ENCODE measurements around the gene SMARCD1.

SMARCD1 gene

GRCh38 chr12:50105913-50106450 is 20.8 kb downstream of the SMARCD1 start:
- peaks cover 11% of the 10 kb centered on the region for H3K36me3 ChIP-seq (ENCODE audit: insufficient read depth, insufficient read length, low read length)
- no peak overlapping the region for H3K9ac ChIP-seq (ENCODE audit: insufficient read length, low read depth)
- no peaks in the 10 kb centered on the region for H3K27me3 ChIP-seq (ENCODE audit: insufficient read depth, insufficient read length)
- no peak overlapping the region for H3K4me3 ChIP-seq (ENCODE audit: insufficient read length, low read depth)
- DNase-seq (ENCODE audit: low read depth, low spot score): no peak
- no peaks in the 10 kb centered on the region for H3K9me3 ChIP-seq (ENCODE audit: insufficient read depth, low read length)
- H3K4me1 ChIP-seq (ENCODE audit: insufficient read depth, insufficient read length): peaks cover 22% of the 10 kb centered on the region
- TF ChIP-seq ZNF274 (IDR thresholded peaks at IDR 0.05; ENCODE audit: low read depth, low read length): no peak

- Histone ChIP-seq H3K4me1 (ENCODE audit: insufficient read depth, insufficient read length) (peaks cover 24% of the 10 kb centered on the region), H3K9me3 (ENCODE audit: insufficient read depth, low read length) (no peaks in the 10 kb centered on the region), H3K27me3 (ENCODE audit: insufficient read depth, insufficient read length) (no peaks in the 10 kb centered on the region), H3K4me3 (ENCODE audit: insufficient read length, low read depth) (no peak overlapping the region), H3K9ac (ENCODE audit: insufficient read length, low read depth) (no peak overlapping the region), H3K36me3 (ENCODE audit: insufficient read depth, insufficient read length, low read length) (peaks cover 9% of the 10 kb centered on the region)
- DNase-seq (ENCODE audit: low read depth, low spot score): no peak
- TF ChIP-seq SUZ12 (IDR thresholded peaks at IDR 0.05; ENCODE audit: extremely low read depth, insufficient read depth, insufficient read length): no peak
- no peak for TF ChIP-seq YY1 (IDR thresholded peaks at IDR 0.05; ENCODE audit: insufficient read depth, insufficient read length)
- TF ChIP-seq ZNF274 (IDR thresholded peaks at IDR 0.05; ENCODE audit: low read depth, low read length): no peak
These were observed 21.8 kb downstream of the SMARCD1 start for GRCh38 chr12:50106907-50107306.

GRCh38 chr12:50107416-50108268 is 22.5 kb downstream of the SMARCD1 start:
- Histone ChIP-seq H3K27me3 (ENCODE audit: insufficient read depth, insufficient read length) (no peaks in the 10 kb centered on the region), H3K9ac (ENCODE audit: insufficient read length, low read depth) (no peak overlapping the region), H3K4me3 (ENCODE audit: insufficient read length, low read depth) (no peak overlapping the region), H3K9me3 (ENCODE audit: insufficient read depth, low read length) (no peaks in the 10 kb centered on the region), H3K36me3 (ENCODE audit: insufficient read depth, insufficient read length, low read length) (peaks cover 2% of the 10 kb centered on the region), H3K4me1 (ENCODE audit: insufficient read depth, insufficient read length) (peaks cover 24% of the 10 kb centered on the region)
- DNase-seq (ENCODE audit: low read depth, low spot score): no peak
- TF ChIP-seq YY1 (IDR thresholded peaks at IDR 0.05; ENCODE audit: insufficient read depth, insufficient read length) (no peak), ZNF274 (IDR thresholded peaks at IDR 0.05; ENCODE audit: low read depth, low read length) (no peak), SUZ12 (IDR thresholded peaks at IDR 0.05; ENCODE audit: extremely low read depth, insufficient read depth, insufficient read length) (no peak)

DNA sequence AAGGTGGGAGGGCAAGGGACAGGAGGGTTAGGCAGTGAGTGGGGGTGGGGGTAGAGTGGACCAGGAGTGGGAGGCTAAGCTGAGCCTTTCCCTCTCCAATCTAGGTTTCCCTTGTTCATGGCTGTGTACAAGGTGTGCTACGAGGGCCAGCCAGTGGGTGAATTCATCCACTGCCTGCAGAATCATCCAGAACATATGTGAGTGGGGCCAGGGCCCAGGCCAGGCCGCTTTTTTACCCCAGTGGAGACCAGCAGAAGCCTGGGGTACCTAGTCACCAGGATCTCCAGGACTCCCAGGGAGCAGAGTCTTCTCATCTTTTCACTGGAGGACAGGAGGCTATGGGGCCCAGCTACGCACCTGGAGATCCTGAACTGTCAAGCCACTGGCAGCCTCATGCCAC is 24.2 kb downstream of the SMARCD1 start:
- peaks cover 22% of the 10 kb centered on the region for H3K4me1 ChIP-seq (ENCODE audit: insufficient read depth, insufficient read length)
- H3K9ac ChIP-seq (ENCODE audit: insufficient read length, low read depth): peak overlapping the region; percentile 44
- TF ChIP-seq SUZ12 (IDR thresholded peaks at IDR 0.05; ENCODE audit: extremely low read depth, insufficient read depth, insufficient read length) (no peak), YY1 (IDR thresholded peaks at IDR 0.05; ENCODE audit: insufficient read depth, insufficient read length) (no peak), ZNF274 (IDR thresholded peaks at IDR 0.05; ENCODE audit: low read depth, low read length) (no peak)
- H3K4me3 ChIP-seq (ENCODE audit: insufficient read length, low read depth): no peak overlapping the region
- no peaks in the 10 kb centered on the region for H3K27me3 ChIP-seq (ENCODE audit: insufficient read depth, insufficient read length)
- H3K36me3 ChIP-seq (ENCODE audit: insufficient read depth, insufficient read length, low read length): no peaks in the 10 kb centered on the region
- H3K9me3 ChIP-seq (ENCODE audit: insufficient read depth, low read length): no peaks in the 10 kb centered on the region
- DNase-seq (ENCODE audit: low read depth, low spot score): no peak

- DNase-seq (ENCODE audit: low read depth, low spot score): no peak
- Histone ChIP-seq H3K27me3 (ENCODE audit: insufficient read depth, insufficient read length) (no peaks in the 10 kb centered on the region), H3K9ac (ENCODE audit: insufficient read length, low read depth) (peak overlapping the region; percentile 47), H3K4me3 (ENCODE audit: insufficient read length, low read depth) (no peak overlapping the region), H3K4me1 (ENCODE audit: insufficient read depth, insufficient read length) (peaks cover 22% of the 10 kb centered on the region), H3K9me3 (ENCODE audit: insufficient read depth, low read length) (no peaks in the 10 kb centered on the region), H3K36me3 (ENCODE audit: insufficient read depth, insufficient read length, low read length) (no peaks in the 10 kb centered on the region)
- TF ChIP-seq ZNF274 (IDR thresholded peaks at IDR 0.05; ENCODE audit: low read depth, low read length) (no peak), SUZ12 (IDR thresholded peaks at IDR 0.05; ENCODE audit: extremely low read depth, insufficient read depth, insufficient read length) (no peak), YY1 (IDR thresholded peaks at IDR 0.05; ENCODE audit: insufficient read depth, insufficient read length) (no peak)
These were observed 25.1 kb downstream of the SMARCD1 start for GRCh38 chr12:50110127-50110761.

DNA sequence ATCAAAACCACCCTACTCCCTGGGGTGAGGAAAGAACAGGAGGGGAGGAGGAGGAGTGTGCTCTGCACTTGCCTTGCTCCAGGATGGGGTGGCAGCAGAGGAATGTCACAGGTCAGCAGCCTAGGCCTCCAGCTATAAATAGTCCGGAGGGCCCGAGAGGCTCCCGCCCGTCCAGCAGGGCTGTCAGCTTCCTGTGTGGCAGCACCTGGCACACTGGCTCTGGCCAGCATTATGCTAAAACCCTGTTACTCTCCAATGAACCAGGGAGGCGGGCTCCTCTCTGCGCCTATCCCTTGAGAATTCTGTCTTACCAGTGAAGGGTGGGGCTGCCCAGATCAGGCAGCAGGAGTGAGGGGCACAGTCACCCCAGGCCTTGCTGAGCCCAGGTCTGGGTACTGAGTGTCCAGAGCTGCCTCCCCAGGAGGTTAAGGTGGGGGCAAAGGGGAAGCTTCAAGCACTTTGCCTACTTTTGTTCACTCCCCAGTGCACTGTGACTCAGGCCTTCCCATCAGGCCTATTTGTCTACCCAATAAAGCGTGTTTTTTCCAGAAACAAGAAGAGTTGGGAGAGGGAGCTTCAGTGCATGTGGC is 25.7 kb downstream of the SMARCD1 start:
- no peak for TF ChIP-seq ZNF274 (IDR thresholded peaks at IDR 0.05; ENCODE audit: low read depth, low read length)
- TF ChIP-seq YY1 (IDR thresholded peaks at IDR 0.05; ENCODE audit: insufficient read depth, insufficient read length): no peak
- TF ChIP-seq SUZ12 (IDR thresholded peaks at IDR 0.05; ENCODE audit: extremely low read depth, insufficient read depth, insufficient read length): no peak
- no peaks in the 10 kb centered on the region for H3K27me3 ChIP-seq (ENCODE audit: insufficient read depth, insufficient read length)

GRCh38 chr12:50111395-50111692 is 26.2 kb downstream of the SMARCD1 start:
- Histone ChIP-seq H3K27me3 (ENCODE audit: insufficient read depth, insufficient read length) (no peaks in the 10 kb centered on the region), H3K36me3 (ENCODE audit: insufficient read depth, insufficient read length, low read length) (peaks cover 7% of the 10 kb centered on the region), H3K4me3 (ENCODE audit: insufficient read length, low read depth) (peak overlapping the region; percentile 30), H3K4me1 (ENCODE audit: insufficient read depth, insufficient read length) (peaks cover 22% of the 10 kb centered on the region), H3K9ac (ENCODE audit: insufficient read length, low read depth) (peak overlapping the region; percentile 68), H3K9me3 (ENCODE audit: insufficient read depth, low read length) (no peaks in the 10 kb centered on the region)
- DNase-seq (ENCODE audit: low read depth, low spot score): no peak
- TF ChIP-seq ZNF274 (IDR thresholded peaks at IDR 0.05; ENCODE audit: low read depth, low read length) (no peak), SUZ12 (IDR thresholded peaks at IDR 0.05; ENCODE audit: extremely low read depth, insufficient read depth, insufficient read length) (no peak), YY1 (IDR thresholded peaks at IDR 0.05; ENCODE audit: insufficient read depth, insufficient read length) (no peak)

More for the DNA sequence above, 25.7 kb downstream of the SMARCD1 start:
- Histone ChIP-seq H3K4me3 (ENCODE audit: insufficient read length, low read depth) (peak overlapping the region; percentile 30), H3K36me3 (ENCODE audit: insufficient read depth, insufficient read length, low read length) (peaks cover 6% of the 10 kb centered on the region), H3K9ac (ENCODE audit: insufficient read length, low read depth) (peak overlapping the region; percentile 47), H3K9me3 (ENCODE audit: insufficient read depth, low read length) (no peaks in the 10 kb centered on the region), H3K4me1 (ENCODE audit: insufficient read depth, insufficient read length) (peaks cover 22% of the 10 kb centered on the region)
- no peak for DNase-seq (ENCODE audit: low read depth, low spot score)
